Measurements from ENCODE around the gene TRIM24.
"Not testable (repeated sequence)": the region's sequence is repeated elsewhere in the genome, so short reads cannot be mapped to it uniquely, and the experiment has no call there.

TRIM24 gene

DNA sequence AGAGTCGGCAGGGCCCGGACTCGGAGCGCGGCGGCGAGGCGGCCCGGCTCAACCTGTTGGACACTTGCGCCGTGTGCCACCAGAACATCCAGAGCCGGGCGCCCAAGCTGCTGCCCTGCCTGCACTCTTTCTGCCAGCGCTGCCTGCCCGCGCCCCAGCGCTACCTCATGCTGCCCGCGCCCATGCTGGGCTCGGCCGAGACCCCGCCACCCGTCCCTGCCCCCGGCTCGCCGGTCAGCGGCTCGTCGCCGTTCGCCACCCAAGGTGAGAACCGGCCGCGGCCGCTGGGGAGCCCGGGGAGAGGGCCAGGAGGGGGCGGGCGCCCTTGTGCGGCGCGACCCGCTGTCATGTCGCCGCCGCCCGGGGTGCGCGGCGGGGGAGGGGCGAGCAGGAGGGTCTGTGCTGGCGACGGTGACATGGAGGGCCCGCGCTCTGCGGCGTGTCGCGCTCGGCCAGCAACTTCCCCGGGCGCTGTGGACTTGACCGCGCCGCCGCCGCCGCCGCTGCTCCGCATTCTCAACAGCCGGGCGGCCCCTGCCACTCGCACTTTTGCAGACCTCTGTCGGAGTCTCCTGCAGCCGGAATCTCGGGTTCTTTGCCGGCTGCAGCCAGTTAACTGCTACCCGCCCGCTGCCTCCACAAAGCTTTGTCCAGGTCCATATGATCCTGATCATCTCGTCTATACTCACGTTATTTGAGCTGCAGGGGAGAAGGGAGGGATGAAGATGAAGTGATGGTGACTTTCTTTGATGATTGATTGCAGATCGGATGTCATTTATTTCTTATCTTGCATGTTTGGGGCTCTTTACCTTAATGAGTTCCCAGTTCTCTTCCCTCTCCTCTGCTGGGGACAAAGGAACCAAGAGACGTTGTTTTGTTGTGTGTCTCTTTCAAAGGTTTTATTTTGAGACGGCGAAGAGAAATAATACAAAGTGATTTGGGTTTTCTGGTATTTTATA is 869 bp downstream of the TRIM24 start:
- peak; percentile 45 for DNase-seq (ENCODE audit: low spot score)

DNA sequence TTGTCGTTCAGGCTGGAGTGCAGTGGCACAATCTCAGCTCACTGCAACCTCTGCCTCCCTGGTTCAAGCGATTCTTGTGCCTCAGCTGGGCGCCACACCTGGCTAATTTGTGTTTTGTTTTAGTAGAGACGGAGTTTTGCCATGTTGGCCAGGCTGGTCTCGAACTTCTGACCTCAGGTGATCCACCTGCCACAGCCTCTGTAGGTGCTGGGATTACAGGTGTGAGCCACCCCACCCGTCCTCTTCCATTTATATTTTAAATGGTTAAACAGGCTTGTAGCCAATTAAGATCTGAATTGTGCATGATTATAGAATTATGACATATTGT is 3.2 kb downstream of the TRIM24 start:
- not testable (repeated sequence) for DNase-seq (ENCODE audit: low spot score)

DNA sequence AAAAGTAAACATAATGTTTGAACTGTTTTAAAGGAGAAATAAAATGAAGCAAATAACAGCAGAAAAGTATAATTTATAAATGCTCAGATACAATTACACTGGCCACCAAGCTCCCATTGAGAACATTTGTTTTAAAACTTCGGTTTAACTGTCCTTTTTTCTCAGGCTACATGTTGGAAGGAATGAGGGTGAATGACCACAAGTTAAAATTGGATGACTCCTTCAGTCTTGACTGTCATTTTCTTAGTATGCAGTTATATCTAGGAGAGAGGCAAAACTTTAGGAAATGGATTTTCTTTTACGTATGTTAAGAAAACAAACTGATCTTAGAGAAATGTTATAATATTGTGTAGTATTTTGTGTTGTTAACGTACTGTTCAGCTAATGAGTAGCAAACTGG is 5.0 kb downstream of the TRIM24 start:
- DNase-seq (ENCODE audit: low spot score): no peak

DNA sequence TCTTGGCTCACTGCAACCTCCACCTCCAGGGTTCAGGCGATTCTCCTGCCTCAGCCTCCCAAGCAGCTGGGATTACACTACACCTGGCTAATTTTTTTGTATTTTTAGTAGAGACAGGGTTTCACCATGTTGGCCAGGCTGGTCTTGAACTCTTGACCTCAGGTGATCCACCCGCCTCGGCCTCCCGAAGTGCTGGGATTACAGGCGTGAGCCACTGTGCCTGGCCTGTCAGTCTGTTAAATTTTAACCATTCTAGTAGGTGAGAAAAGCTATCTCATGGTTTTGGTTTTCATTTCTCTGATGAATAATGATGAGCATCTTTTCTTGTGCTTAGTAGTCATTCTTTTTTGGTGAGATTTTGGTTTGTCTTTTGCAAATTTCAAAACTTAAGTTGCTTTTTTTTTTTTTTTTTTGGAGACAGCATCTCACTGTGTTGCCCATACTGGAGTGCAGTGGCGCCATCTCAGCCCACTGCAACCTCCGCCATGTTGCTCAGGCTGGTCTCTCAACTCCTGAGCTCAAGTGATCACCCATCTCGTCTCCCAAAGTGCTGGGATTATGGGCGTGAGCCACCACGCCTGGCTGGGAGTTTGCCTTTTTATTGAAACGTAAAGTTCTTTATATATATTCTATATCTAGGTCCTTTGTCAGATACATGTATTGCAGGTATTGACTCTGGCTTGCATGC is 6.2 kb downstream of the TRIM24 start:
- not testable (repeated sequence) for DNase-seq (ENCODE audit: low spot score)

DNA sequence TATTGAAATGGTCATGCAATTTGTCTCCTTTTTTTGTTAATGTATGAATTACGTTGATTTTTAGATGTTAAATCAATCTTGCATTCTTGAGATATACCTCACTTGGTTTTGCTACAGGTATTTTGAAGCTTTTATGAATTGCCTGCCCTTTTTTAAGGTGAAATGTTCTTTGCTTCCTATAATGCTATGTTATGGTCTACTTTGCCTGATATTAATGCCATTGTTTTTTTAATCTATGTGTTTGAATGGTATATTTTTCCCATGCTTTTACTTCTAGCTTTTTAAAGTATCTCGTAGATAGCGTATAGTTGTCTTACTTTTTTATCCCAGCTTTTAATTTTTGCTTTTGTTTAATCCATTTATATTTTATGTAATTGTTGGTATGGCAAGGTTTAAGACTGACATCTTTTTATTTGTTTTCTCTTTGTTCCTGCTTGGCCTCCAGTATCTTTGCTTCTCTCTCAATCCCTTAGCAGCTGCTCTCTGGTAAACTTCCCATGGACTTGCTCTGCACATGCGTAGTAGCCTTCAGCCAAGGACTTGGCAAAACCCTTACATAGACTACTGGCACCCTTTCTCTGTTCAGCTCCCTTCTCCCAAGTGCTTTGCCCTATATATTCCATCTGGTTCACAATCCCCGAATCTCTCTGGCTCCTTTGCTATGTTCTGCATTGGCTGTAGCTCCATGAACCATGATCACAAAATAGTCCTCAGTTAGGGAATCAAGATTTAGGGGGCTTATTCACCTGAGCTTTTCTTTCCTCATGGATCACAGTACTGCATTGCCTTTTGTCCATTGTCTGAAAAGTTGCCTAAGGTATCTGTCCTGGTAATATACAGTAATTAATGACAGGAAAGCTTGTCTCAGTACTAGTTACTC is 8.4 kb downstream of the TRIM24 start:
- DNase-seq (ENCODE audit: low spot score): no peak

DNA sequence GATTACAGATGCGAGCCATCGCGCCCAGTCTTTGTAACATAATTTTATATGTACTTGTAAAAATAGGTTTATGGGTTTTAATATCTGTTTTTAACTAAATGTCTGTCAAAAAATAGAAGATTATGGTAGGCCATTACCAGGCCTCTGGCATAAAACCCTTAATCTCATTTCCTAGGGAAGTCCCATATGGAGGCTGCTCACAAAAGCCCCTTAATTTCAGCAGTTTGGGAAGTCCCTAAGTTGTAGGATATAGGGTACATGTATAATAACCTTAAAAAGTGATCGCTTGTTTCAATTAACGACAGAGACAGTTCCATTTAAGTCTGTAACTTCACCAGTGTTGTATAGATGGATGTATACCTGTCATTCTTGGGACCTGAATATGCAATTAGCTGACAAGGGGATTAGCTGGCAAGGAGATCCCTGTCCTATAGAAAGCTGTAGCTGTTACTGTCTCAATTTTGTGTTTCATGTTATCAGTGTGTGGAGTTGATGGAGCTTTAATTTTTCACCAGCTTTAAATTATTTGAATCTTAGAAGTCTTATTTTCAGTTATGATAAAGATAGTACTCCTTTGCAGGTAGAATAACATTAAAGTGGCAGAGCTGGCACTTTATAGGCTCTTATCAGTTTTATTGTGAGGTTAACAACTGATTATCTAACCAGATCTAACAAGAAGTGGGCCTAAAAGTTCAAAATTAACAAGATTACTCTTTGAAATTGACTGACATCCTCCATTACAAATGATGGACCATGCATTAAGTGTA is 10.5 kb downstream of the TRIM24 start:
- DNase-seq (ENCODE audit: low spot score): no peak

DNA sequence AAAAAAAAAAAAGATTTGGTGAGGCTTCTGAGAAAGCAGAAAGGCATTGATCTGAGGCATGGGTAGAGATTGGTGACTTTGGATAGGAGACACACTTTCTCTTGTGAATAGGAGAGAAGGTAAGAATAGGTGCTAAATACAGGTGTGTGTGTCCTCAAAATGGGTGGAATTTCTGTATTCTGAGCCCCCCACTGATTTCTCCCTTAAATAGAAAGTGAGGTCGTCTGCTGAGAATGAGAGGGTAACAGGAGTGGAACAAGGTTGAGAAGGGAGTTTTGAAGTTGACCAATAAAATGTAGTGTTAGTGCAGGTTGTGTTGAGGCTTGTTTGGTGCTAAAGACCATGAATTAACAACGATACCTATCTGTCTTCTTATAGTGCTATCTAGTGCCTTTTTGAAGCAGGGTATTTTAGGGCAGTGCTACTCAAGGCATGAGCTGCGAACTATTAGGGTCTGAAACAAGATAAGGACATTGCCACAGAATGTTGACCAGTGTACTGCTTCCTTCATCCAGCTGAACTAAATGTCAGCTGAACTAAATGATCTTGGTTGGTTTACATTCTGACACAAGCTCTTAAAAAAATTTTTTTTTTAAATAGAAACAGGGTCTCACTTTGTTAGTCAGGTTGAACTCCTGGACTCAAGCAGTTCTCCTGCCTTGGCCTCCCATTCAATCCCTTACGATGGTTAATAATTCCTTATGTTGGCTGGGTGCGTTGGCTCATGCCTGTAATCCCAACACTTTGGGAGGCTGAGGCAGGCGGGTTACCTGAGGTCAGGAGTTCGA is 12.4 kb downstream of the TRIM24 start:
- DNase-seq (ENCODE audit: low spot score): no peak

DNA sequence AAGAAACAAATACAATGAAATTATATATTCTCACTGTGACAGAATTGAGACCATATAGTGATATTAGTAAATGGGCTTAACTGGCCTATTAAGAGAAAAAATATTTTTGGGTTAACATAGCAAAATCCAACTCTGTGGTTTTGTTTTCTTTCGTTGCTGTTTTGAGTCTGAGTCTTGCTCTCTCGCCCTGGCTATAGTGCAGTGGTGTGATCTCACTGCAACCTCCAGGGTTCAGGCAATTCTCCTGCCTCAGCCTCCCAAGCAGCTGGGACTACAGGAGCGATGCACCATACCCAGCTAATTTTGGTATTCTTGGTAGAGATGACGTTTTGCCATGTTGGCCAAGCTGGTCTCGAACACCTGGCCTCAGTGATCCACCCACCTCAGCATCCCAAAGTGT is 15.3 kb downstream of the TRIM24 start:
- DNase-seq (ENCODE audit: low spot score): no peak

DNA sequence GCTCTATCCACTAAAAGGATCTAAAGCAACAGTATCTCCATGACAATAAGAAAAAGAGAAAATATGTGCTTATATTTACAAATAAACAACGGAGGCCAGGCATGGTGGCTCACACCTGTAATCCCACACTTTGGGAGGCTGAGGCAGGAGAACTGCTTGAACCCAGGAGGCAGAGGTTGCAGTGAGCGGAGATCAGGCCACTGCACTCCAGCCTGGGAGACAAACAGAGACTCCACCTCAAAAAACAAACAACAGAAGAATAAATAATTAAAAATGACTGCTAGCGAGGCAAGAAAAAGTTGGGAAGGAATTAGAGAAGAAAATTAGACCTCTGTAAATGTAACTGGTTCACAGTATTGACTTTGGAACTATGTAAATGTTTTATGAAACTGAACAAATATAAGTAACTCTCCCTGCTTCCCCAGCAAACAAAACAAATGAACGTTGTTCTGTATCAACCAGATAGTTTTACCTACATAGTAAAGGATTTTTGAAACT is 17.1 kb downstream of the TRIM24 start:
- DNase-seq (ENCODE audit: low spot score): no peak

DNA sequence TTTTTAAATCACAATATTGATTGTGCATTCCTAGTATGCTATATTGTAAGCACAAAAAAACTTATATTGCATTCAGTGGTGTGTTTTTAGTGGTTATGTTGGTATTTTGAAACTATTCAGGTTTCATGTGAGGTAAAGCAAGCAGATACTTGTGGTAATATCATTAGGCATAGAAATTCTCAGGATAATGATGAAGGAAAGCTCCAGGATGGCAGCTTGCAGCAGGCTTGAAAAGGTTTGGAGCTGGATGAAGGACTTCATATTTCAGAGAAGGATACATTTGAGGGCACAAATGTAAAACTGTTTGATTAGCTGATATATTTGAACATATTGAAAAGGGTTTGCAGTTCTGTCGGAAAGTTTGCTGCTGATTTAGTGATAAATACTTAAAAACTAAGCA is 17.5 kb downstream of the TRIM24 start:
- DNase-seq (ENCODE audit: low spot score): no peak

DNA sequence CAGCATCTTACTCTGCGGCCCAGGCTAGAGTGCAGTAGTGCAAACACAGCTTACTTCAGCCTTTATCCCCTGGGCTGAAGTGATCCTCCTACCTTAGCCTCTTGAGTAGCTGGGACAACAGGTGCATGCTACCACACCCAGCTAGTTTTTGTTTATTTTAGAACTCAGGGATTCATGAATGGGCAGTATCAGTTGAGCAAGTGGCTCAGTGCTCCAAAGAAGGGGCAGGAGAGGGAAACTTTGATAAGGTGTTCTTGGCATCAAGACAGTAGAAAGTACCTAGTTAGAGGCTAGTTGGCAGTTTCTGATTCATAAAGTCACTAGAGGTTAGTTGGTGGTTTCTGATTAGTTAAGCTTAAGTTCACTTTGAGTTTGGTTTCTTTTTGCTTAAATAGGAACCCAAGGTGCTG is 18.4 kb downstream of the TRIM24 start:
- DNase-seq (ENCODE audit: low spot score): no peak

DNA sequence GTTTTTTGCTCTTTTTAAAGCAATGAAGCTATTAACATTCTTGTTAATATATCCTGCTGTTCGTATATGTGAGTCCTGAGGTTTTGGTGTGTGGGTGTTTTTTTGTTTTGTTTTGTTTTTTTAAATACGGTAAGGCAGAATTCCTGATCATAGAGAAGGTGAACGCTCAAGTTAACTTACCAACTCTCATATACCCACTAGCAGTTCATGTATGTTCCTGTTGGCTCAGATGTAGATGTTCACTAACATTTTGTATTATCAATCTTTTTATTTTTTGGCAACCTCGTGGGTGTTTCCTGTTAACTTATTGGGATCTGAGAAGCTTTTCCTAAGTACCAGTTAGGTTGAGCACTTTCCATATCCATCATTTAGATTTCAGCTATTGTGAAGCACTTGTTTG is 20.5 kb downstream of the TRIM24 start:
- no peak for DNase-seq (ENCODE audit: low spot score)

DNA sequence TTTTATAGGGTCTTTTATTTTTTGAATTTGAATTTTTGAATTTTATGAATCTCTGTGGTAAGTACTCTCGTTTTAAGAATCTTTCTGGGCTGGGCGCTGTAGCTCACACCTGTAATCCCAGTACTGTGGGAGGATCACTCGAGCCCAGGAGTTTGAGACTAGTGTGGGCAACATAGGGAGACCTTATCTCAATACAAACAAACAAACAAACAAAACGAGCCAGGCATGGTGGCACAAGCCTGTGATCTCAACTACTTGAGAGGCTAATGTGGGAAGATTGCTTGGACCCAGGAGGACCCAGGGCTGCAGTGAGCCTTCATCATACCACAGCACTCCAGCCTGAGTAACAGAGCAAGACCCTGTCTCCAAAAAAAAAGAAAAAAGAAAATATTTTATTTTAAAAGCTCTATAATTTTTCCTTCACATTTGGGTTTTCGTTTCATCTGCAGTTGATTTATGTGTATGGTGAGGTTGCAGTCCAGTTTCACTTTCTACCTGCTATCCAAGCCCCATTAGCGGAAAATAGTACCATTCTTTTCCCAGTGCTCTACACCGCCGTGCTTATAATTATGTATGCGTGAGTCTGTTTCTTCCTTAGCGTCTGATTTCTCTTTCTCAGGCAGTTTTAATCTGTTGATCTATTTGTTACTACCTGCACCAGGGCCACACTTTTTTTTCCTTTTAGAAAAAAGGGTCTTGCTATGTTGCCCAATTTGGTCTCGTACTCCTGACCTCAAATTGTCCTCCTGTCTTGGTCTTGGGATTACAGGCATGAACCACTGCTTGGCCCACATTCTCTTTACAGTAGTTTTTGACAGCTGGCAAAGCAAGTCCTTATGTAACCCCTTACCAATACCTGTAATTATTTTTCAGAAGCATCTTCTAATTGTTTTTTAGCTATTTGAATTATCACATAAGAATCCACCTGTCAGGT is 21.7 kb downstream of the TRIM24 start:
- no peak for DNase-seq (ENCODE audit: low spot score)

DNA sequence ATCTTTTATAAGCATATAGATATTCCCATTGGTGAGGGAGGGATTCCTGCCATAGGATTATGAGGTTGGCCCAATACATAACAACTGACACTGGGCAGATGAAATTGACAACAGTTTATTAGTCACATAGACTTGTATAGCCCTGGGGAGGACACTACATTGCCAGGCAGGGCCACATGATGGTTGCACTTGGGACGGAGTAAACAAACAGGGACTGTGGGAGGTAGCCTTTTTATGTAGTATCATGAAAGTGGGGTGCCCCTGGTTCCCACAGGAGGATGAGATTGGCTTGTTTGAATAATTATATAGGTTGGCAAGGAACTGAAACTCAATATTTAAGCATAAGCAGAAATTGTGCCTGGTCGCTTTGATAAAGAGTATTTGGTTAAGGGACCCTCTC is 23.5 kb downstream of the TRIM24 start:
- DNase-seq (ENCODE audit: low spot score): no peak

DNA sequence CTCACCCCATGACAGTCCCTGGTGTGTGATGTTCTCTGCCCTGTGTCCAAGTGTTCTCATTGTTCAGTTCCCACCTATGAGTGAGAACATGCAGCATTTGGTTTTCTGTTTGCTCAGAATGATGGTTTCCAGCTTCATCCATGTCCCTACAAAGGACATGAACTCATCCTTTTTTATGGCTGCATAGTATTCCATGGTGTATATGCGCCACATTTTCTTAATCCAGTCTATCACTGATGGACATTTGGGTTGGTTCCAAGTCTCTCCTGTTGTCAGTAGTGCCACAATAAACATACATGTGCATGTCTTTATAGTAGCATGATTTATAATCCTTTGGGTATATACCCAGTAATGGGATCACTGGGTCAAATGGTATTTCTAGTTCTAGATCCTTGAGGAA is 25.4 kb downstream of the TRIM24 start:
- not testable (repeated sequence) for DNase-seq (ENCODE audit: low spot score)

DNA sequence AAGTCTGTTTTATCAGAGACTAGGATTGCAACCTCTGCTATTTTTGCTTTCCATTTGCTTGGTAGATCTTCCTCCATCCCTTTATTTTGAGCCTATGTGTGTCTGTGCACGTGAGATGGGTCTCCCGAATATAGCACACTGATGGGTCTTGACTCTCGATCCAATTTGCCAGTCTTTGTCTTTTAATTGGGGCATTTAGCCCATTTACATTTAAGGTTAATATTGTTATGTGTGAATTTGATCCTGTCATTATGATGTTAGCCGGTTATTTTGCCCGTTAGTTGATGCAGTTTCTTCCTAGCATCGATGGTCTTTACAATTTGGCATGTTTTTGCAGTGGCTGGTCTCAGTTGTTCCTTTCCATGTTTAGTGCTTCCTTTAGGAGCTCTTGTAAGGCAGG is 29.1 kb downstream of the TRIM24 start:
- not testable (repeated sequence) for DNase-seq (ENCODE audit: low spot score)

DNA sequence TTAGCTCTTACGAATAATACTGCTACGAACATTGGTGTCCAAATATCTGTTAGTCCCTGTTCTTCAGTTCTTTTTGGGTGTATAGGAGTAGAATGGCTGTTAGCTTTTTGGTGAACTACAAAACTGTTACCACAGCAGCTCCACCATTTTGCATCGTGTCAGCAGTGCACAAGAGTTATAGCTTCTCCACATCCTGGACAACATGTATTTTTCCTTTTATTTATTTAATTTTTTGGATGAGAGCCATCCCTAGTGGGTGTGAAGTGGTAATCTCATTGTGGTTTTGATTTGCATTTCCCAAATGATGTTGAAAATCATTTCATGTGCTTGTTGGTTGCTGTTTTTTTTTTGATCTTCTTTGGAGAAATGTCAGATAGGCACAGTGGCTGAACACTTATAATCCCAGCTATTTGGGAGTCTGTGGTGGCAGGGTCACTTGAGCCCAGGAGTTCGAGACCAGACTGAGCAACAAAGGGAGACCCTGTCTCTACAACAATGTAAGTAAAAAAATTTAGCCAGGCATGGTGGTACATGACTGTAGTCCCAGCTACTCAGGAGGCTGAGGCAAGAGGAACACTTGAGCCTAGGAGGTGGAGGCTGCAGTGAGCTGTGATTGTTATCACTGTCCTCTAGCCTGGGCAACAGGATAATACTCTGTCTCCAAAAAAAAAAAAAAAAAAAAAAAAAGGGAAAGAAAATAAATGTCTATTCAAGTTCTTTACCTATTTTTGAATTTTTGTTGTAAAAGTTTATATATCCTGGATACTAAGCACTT is 31.7 kb downstream of the TRIM24 start:
- DNase-seq (ENCODE audit: low spot score): no peak

DNA sequence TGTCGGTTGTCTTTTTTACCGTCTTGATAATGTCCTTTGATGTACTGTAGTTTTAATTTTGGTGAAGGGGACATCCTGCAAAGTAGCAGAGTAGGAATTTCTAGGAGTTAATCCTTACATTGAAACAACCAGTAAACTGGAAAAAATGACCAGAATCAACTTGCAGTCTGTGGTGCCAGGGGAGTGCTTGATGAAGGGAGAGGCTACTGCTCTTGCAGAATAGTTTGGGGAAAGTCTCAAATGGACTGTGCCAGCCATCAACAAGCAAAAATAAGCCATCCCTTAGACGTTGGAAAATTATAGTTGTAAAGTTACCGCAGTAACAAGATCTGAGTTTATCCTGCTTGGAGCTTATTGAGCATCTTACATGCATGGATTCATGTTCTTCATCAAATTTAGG is 32.4 kb downstream of the TRIM24 start:
- no peak for DNase-seq (ENCODE audit: low spot score)

DNA sequence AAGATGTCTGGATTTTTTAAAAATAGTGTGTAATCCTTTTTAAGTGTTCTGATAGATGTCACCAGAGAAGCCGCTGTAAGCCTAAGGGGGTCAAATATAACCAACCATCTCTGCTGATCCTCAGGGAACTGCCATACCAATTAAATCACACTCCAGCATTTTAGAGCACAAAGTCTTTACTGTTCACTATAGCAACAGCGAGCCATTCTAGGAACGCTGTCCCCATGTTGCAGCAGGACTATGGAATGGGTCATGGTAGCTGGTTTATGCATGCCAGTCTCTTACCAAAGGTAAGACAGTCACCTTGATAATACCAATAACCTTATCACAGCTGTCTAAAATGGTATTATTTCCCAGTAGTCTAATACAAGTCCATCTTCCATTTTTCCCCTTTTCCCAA is 33.5 kb downstream of the TRIM24 start:
- DNase-seq (ENCODE audit: low spot score): no peak
